GM04504 (cell line): ENCODE results near the gene FAM156A.
"Not testable (repeated sequence)": the region's sequence is repeated elsewhere in the genome, so short reads cannot be mapped to it uniquely, and the experiment has no call there.

ENCODE experiments used
- DNase-seq: peaks from one replicate; pipeline ENCODE4 v3.0.0-alpha.2; 2012; ENCODE audit warnings: low read depth

The FAM156A gene

DNA sequence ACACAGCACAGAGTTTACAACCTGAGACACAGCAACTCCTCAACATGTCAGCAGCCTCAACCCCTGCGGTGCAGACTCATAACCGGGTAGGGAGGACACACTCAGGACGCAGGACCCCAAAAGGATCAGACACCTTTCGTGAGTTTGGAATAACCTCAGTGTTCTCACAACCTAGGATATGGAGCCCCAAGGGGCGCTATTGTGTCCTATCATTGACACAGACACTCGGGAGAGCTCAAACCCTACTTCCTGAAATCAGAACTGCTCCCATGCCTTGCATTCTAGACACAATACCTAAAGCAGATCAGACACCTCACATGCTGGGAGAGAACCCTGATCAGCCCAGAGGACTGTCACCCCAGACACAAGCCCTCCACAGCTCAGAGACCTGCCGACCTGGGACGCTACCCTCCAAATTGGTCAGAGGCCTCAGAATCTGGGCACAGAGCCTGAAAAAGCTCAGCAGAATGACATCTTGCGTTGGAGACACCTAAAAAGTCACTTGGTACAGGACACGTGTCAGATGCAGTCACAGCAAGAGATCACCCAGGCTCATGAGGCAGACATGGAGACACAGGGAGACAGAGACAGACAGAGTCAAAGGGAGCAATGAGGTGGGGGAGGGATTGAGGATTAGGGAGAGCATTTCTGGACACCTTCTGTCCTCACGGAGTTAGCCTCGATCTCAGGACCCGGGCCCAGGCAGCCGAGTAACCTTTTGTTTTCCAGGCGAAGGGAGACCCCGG is 8.8 kb upstream of the FAM156A start:
- not testable (repeated sequence) for DNase-seq

DNA sequence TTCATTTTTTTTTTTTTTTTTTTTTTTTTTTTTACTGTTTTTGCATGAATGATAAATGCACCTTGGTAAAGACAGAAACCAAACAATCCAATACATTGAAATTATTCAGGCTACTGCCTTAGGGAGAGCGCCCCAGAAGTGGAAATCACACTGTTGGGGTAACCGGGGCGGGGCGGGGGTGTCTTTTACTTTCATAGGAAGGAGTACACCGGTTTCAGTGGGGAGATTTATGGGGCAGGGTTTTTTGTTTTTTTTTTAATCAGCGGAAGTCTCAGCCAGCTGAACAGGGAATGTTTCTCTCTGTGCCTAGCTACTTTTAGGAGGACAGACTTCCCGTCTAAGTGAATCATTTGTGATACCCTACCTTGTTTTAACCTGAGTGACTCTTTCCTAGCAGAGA is 643 bp upstream of the FAM156A start:
- DNase-seq, result not testable (repeated sequence)

DNA sequence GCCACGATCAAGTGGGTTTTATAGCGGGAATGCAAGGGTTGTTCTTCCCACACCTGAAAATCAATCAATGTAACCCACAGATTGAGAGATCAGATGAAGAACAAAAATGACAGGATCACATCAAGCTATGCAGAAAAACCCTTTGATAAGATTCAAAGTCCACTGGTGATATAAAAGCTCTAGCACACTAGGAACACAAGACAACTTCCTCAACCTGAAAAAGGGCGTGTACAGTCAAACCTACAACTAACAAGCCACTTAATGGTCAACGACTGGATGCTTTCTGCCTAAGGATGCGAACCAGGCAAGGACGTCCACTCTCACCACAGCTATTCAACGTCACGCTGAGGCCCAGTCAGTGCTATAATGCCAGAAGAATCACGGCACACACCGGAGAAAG is 8.4 kb downstream of the FAM156A start:
- not testable (repeated sequence) for DNase-seq

- DNase-seq, result not testable (repeated sequence)
Measured at GRCh38 chrX:52949325-52949724, 9.0 kb downstream of the FAM156A start.

- not testable (repeated sequence) for DNase-seq
Measured at GRCh38 chrX:52948265-52948664, 10.1 kb downstream of the FAM156A start.

DNA sequence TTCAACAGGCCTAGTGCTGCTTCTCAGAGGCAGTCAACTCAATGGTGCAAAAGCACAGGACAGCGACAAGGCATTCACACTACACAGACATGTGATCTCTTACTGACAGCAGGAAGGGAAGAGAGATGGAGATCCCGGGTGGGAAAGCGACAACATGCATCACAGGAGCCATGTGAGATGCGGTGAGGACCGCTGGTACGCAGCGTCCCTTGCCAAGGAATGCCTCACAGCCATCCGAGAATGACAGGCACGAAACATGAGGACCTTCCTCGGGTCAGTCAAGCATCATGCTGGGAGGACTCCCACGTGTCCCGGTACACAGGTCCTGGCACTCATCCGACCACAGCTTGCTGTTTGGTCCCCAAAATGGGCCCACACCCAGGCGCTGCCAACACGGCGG is 10.8 kb downstream of the FAM156A start:
- not testable (repeated sequence) for DNase-seq

DNA sequence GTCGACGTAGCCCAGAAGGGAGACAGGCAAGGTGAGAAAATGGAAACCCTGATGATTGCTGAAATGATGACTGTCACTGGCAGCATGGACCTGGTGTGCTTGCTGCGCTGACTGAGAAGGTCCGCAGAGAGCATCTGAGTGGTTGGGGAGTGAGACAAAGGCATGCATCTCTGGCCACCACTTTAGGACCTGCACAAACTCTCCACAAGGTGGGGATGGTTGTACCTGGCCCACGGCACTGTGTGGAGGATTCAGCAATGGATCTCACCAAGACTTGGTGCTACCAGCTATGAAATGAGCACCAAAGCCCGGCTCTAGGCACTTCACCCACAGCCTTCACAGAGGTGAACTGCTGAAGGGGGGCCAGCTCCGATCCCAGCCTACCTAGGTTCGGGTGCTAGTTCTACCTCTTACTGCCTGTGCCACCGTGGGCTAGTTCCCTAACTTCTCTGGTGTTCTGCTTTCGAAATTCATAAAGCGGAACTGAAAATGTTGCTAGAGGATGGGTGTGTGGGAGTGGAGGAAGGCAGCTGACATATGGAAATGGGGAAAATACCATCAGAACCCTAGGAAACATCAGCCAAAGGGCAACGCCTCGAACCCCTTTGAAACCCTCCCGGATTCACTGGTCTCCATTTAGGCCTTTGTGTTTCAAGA is 12.4 kb downstream of the FAM156A start:
- not testable (repeated sequence) for DNase-seq

DNA sequence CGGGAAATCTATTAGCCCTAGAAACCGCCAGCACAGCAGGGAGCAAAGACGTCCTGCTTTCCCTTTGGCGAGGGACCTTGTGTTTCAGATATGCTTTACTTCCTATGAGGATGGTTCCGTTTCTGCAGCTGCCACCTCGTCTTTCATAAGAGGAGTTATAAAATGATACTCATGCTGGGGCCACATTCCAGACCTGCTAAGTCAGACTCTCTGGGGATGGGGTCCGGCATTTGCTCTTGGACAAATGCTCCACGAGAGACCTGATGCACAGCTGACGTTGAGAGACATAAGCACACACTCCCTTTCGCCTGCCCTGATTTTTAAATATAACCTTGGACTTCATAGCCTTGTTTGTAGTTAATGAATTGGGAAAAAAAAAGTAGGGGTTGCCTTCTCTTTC is 16.6 kb downstream of the FAM156A start:
- not testable (repeated sequence) for DNase-seq

DNA sequence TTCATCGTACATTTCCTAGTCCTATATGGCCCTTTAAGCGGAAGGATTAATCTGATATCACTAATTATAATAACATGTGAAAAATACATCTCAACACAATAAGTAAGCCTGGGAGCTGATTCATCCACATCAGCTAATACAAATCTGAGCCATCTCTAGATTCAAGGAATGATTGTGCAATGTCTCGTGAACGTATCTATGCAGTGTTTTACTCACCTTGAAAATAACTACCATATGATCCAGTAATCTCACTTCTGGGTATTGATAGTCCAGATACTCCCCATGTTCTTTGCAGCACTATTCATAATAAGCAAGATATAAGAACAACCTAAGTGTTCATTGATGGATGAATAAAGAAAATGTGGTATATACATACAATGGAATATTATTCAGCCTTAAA is 17.6 kb downstream of the FAM156A start:
- not testable (repeated sequence) for DNase-seq

GRCh38 chrX:52935470-52935784 is 22.9 kb downstream of the FAM156A start:
- not testable (repeated sequence) for DNase-seq

- DNase-seq, result peak; percentile 90
Measured at GRCh38 chrX:52934704-52935469, 23.4 kb downstream of the FAM156A start.

DNA sequence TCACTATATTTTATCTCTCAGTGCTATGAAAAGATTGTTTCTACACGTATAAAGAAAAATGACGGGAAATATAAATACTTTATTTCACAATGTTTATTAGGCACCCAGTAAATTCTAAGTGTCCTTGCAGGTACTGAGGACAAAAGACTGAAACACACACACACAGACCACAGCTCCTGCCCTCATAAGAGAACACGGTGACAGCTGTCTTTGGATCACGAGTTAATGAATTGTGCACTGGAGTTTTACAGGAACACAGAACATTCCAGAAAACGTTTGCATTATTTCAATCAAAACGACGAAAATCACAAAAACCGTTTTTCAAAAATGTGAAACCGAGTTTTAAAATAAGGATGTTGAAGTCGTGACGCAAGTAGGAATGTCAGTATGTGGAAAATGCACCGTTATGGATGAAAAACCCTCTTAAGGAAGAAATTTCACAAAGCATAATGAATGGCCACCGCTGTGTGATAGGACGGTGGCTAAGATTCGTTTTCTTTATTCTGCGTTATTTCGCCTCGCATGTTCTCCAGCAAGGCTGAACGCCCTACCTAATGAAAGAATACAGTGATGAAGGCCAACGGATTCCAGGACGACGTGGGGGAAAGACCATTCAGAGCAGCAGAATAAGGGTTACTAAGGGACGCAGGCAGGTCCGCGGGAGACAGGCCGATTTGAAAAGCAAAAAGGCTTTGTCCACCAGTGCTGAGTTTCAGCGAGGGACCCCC is 24.2 kb downstream of the FAM156A start:
- no peak for DNase-seq

- DNase-seq, result no peak
Measured at GRCh38 chrX:52933213-52933612, 25.1 kb downstream of the FAM156A start.

DNA sequence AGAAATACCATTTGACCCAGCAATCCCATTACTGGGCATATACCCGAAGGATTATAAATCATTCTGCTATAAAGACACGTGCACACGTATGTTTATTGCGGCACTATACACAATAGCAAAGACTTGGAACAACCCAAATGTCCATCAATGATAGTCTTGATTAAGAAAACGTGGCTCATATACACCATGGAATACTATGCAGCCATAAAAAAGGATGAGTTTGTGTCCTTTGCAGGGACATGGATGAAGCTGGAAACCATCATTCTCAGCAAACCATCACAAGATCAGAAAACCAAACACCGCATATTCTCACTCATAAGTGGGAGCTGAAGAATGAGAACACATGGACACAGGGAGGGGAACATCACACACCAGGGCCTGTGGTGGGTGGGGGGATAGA is 28.1 kb downstream of the FAM156A start:
- DNase-seq, result not testable (repeated sequence)

GRCh38 chrX:52923781-52924241 is 34.5 kb downstream of the FAM156A start:
- DNase-seq, result no peak

DNA sequence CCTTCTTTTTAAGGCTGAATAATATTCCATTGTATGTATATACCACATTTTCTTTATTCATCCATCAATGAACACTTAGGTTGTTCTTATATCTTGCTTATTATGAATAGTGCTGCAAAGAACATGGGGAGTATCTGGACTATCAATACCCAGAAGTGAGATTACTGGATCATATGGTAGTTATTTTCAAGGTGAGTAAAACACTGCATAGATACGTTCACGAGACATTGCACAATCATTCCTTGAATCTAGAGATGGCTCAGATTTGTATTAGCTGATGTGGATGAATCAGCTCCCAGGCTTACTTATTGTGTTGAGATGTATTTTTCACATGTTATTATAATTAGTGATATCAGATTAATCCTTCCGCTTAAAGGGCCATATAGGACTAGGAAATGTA is 43.6 kb downstream of the FAM156A start:
- DNase-seq, result not testable (repeated sequence)

- not testable (repeated sequence) for DNase-seq
Measured at GRCh38 chrX:52913681-52914080, 44.6 kb downstream of the FAM156A start.

DNA sequence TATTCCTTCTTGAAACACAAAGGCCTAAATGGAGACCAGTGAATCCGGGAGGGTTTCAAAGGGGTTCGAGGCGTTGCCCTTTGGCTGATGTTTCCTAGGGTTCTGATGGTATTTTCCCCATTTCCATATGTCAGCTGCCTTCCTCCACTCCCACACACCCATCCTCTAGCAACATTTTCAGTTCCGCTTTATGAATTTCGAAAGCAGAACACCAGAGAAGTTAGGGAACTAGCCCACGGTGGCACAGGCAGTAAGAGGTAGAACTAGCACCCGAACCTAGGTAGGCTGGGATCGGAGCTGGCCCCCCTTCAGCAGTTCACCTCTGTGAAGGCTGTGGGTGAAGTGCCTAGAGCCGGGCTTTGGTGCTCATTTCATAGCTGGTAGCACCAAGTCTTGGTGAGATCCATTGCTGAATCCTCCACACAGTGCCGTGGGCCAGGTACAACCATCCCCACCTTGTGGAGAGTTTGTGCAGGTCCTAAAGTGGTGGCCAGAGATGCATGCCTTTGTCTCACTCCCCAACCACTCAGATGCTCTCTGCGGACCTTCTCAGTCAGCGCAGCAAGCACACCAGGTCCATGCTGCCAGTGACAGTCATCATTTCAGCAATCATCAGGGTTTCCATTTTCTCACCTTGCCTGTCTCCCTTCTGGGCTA is 48.9 kb downstream of the FAM156A start:
- not testable (repeated sequence) for DNase-seq

GRCh38 chrX:52907900-52908299 is 50.4 kb downstream of the FAM156A start:
- DNase-seq, result not testable (repeated sequence)

DNA sequence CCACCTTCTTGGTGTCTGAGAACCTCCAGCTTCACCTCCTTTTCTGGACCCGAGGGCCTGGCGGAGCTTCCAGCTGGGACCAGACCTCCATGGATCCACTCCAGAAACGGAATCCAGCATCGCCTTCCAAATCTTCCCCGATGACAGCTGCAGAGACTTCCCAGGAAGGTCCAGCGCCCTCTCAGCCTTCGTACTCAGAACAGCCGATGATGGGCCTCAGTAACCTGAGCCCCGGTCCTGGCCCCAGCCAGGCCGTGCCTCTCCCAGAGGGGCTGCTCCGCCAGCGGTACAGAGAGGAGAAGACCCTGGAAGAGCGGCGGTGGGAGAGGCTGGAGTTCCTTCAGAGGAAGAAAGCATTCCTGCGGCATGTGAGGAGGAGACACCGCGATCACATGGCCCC is 51.2 kb downstream of the FAM156A start:
- not testable (repeated sequence) for DNase-seq

DNA sequence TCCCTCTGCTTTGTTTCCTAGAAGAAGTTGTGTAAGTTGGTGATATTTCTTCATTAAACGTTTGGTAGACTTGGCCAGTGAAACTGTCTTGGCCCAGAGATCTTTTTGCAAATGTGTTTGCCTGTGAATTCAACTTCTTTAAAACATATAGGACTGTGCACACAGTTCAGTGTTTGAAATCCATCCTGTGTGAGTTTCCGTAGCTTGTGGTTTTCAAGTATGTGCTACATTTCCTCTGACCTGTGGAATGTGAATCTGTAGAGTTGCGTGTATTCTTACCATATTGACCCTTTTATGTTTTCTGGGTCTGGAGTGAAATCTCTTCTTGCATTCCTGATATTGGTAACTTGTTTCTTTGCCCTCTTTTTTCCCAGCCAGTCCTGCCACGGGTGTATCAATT is 52.2 kb downstream of the FAM156A start:
- not testable (repeated sequence) for DNase-seq

- DNase-seq, result not testable (repeated sequence)
Measured at GRCh38 chrX:52905531-52905930, 52.8 kb downstream of the FAM156A start.
